Testis (tissue), 2 donors: ENCODE results near the gene KCNK5.

Experiments used
- POLR2A ChIP-seq: fragments of 450-650 bp; IDR thresholded peaks from one replicate; pipeline ENCODE4 v1.6.1; 2017; ENCODE audit warnings: antibody characterized with exemption, mild to moderate bottlenecking, moderate library complexity
- TF ChIP-seq, protein P1 (sequence below), 3 experiments: fragments of 450-650 bp in 2 of 3; fragments of 200-600 bp in 1 of 3; sonication (generic) in 1 of 3; IDR thresholded peaks; one replicate each; pipeline ENCODE4 v1.5.1; 2016 to 2019; ENCODE audit warnings: antibody characterized with exemption in 3 of 3, mild to moderate bottlenecking in 2 of 3, moderate library complexity in 1 of 3

DNA sequence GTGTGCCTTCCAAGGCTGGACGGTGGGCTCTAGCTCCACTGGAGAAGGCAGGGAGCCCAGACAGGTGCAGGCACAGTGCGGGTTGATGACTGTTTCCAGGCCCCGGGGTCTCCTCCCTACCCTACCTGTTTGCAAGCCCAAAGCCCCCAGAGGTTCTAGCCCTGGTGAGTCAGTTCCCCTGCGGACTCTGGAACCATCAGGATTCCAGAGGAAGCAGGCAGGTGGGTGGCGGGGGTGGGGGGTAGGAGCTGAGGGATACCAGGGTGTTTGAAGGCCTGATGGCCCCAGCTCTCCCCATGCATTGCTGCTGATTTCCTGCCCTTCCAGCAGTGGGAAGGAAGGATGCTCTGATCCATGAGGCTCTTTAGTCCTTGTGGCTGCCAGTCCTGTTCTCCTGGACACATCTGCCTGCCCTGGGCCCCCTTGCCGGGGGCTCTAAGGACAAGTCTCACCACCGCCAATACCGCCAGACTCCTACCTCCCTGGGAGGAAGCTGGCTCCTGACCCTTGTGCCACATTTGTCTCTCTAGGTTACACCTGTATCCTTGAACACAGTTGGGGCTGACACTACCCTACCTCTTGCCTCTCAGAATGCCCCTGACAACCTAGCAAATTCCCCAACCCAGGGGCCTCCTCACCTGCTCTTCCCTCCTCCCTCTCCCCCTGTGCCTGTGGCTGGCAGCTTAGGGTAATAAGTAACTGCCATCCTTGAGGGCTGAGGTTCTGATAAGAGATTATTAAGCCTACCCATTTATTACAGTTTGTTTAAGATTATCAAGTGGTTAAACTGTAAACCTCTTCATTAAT lies 21.7 kb downstream of the KCNK5 start:
- TF ChIP-seq, protein P1, sequence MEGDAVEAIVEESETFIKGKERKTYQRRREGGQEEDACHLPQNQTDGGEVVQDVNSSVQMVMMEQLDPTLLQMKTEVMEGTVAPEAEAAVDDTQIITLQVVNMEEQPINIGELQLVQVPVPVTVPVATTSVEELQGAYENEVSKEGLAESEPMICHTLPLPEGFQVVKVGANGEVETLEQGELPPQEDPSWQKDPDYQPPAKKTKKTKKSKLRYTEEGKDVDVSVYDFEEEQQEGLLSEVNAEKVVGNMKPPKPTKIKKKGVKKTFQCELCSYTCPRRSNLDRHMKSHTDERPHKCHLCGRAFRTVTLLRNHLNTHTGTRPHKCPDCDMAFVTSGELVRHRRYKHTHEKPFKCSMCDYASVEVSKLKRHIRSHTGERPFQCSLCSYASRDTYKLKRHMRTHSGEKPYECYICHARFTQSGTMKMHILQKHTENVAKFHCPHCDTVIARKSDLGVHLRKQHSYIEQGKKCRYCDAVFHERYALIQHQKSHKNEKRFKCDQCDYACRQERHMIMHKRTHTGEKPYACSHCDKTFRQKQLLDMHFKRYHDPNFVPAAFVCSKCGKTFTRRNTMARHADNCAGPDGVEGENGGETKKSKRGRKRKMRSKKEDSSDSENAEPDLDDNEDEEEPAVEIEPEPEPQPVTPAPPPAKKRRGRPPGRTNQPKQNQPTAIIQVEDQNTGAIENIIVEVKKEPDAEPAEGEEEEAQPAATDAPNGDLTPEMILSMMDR (IDR thresholded peaks at IDR 0.05) = no peak
- TF ChIP-seq POLR2A = no peak
